OCI-LY3 (cell line): Measurements from ENCODE around the gene LRRN4CL.

ENCODE experiments used
- H2AFZ ChIP-seq: fragments of 200-600, 300-600 bp; shearing (Covaris generic); 2 replicates; pipeline ENCODE4 v1.6.0; 2014; ENCODE audit warnings: antibody characterized with exemption, low read depth, low read length
- H3K27ac ChIP-seq: fragments of 200-600, 300-600 bp; sonication (generic); 2 replicates; pipeline ENCODE4 v1.5.1; 2014; ENCODE audit warnings: mild to moderate bottlenecking, low read length, moderate library complexity, mixed read lengths
- H3K27me3 ChIP-seq: fragments of 200-600, 300-600 bp; sonication (generic); 2 replicates; pipeline ENCODE4 v1.6.1; 2014; ENCODE audit warnings: low read depth, low read length, mixed read lengths
- H3K36me3 ChIP-seq: fragments of 200-600, 300-600 bp; sonication (generic); replicated peaks from 2 replicates; pipeline ENCODE3; 2014; ENCODE audit warnings: low read depth, low read length, mixed read lengths
- H3K4me1 ChIP-seq: fragments of 300-600, 200-600 bp; sonication (generic); 2 replicates; pipeline ENCODE4 v1.6.1; 2014; ENCODE audit warnings: low read length, mixed read lengths
- H3K4me2 ChIP-seq: fragments of 200-600, 300-600 bp; sonication (generic); 2 replicates; pipeline ENCODE4 v1.6.1; 2014; ENCODE audit warnings: low read length, mixed read lengths
- H3K4me3 ChIP-seq: fragments of 300-600, 200-600 bp; sonication (generic); 2 replicates; pipeline ENCODE4 v1.5.1; 2014; ENCODE audit warnings: antibody characterized with exemption, mild to moderate bottlenecking, low read length, moderate library complexity
- H3K79me2 ChIP-seq: fragments of 300-600, 200-600 bp; shearing (Covaris generic); 2 replicates; pipeline ENCODE4 v1.6.1; 2014; ENCODE audit warnings: mild to moderate bottlenecking, low read length, mixed read lengths
- H3K9ac ChIP-seq: fragments of 300-600, 200-600 bp; shearing (Covaris generic); 2 replicates; pipeline ENCODE4 v1.6.0; 2014; ENCODE audit warnings: mild to moderate bottlenecking, low read length, moderate library complexity
- H3K9me3 ChIP-seq: fragments of 200-600, 300-600 bp; shearing (Covaris generic); 2 replicates; pipeline ENCODE4 v1.6.1; 2014; ENCODE audit warnings: low read length, mixed read lengths; ENCODE audit not compliant: insufficient read depth
- H4K20me1 ChIP-seq: fragments of 200-600, 300-600 bp; sonication (generic); 2 replicates; pipeline ENCODE4 v1.6.1; 2016; ENCODE audit warnings: low read length, mixed read lengths; ENCODE audit not compliant: insufficient read depth
- CTCF ChIP-seq: fragments of 200-600, 300-600 bp; sonication (generic); IDR thresholded peaks from 2 replicates; pipeline ENCODE4 v1.5.1; 2014; ENCODE audit warnings: antibody characterized with exemption, low read length, low read depth
- EZH2phosphoT487 ChIP-seq: fragments of 200-600 bp; shearing (Covaris generic); IDR thresholded peaks from 2 replicates; pipeline ENCODE4 v1.6.1; 2018; ENCODE audit warnings: antibody characterized with exemption, mixed run types, low read depth

LRRN4CL gene

GRCh38 chr11:62687508-62688396, 1.6 kb downstream of the LRRN4CL start:
- TF ChIP-seq CTCF, result no peak
- no peak for TF ChIP-seq EZH2phosphoT487
- Histone ChIP-seq H3K79me2 (no peaks in the 10 kb centered on the region), H3K9me3 (no peaks in the 10 kb centered on the region), H3K36me3 (peaks cover 18% of the 10 kb centered on the region), H3K4me2 (no peak overlapping the region), H3K27ac (no peak overlapping the region), H3K9ac (no peak overlapping the region), H3K4me3 (no peak overlapping the region), H2AFZ (no peak overlapping the region), H4K20me1 (no peaks in the 10 kb centered on the region), H3K4me1 (no peaks in the 10 kb centered on the region), H3K27me3 (no peaks in the 10 kb centered on the region)

- H3K9ac ChIP-seq, result no peak overlapping the region
- H3K79me2 ChIP-seq, result peaks cover 14% of the 10 kb centered on the region
- H3K4me1 ChIP-seq, result peaks cover 19% of the 10 kb centered on the region
- H2AFZ ChIP-seq, result no peak overlapping the region
- no peaks in the 10 kb centered on the region for H3K9me3 ChIP-seq
- H3K4me3 ChIP-seq, result no peak overlapping the region
- no peak overlapping the region for H3K27ac ChIP-seq
- TF ChIP-seq CTCF (no peak), EZH2phosphoT487 (no peak)
- H3K27me3 ChIP-seq, result no peaks in the 10 kb centered on the region
- H3K36me3 ChIP-seq, result peaks cover 1% of the 10 kb centered on the region
- no peak overlapping the region for H3K4me2 ChIP-seq
- no peaks in the 10 kb centered on the region for H4K20me1 ChIP-seq
Measured at GRCh38 chr11:62682518-62682917, 6.8 kb downstream of the LRRN4CL start.

GRCh38 chr11:62680825-62681240, 8.5 kb downstream of the LRRN4CL start:
- no peaks in the 10 kb centered on the region for H3K27me3 ChIP-seq
- peak overlapping the region; percentile 48 for H3K4me2 ChIP-seq
- TF ChIP-seq CTCF (peak; percentile 72), EZH2phosphoT487 (no peak)
- peak overlapping the region; percentile 31; the same call in 1 of the 2 replicates for H3K9ac ChIP-seq
- no peaks in the 10 kb centered on the region for H4K20me1 ChIP-seq
- no peaks in the 10 kb centered on the region for H3K9me3 ChIP-seq
- H3K79me2 ChIP-seq, result peaks cover 28% of the 10 kb centered on the region
- peak overlapping the region; percentile 95 for H2AFZ ChIP-seq
- H3K4me1 ChIP-seq, result peaks cover 19% of the 10 kb centered on the region
- peak overlapping the region; percentile 56 for H3K4me3 ChIP-seq
- H3K36me3 ChIP-seq, result peaks cover 15% of the 10 kb centered on the region
- peak overlapping the region; percentile 44 for H3K27ac ChIP-seq
